NCI-H1105 (cell line): ENCODE data around the gene KMT5C.

Source experiments
- DNase-seq: peaks from one replicate; lab custom pipeline; 2025; lab: John Stamatoyannopoulos, UW

Gene KMT5C

DNA sequence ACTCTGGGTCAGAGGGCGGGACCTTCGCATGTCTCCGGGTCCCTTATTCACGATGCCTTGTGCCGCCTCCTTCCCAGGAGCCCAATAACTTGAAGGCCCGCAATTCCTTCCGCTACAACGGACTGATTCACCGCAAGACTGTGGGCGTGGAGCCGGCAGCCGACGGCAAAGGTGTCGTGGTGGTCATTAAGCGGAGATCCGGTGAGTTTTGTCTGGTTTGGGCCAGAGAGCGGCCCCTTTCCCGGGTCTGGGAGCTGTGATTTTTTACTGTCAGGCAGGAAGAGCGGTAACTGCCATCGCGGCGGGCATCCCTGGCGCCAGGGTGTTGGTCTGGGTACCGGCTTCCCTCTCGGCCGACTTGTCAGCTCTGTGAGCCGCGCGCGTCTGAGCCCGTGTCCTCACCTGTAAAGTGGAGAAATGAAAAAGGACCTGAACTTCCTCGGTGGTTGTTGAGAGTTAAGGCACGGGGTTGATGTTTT is 46.9 kb downstream of the KMT5C start:
- DNase-seq: no peak

GRCh38 chr19:55387736-55388497 is 48.2 kb downstream of the KMT5C start:
- DNase-seq: no peak

DNA sequence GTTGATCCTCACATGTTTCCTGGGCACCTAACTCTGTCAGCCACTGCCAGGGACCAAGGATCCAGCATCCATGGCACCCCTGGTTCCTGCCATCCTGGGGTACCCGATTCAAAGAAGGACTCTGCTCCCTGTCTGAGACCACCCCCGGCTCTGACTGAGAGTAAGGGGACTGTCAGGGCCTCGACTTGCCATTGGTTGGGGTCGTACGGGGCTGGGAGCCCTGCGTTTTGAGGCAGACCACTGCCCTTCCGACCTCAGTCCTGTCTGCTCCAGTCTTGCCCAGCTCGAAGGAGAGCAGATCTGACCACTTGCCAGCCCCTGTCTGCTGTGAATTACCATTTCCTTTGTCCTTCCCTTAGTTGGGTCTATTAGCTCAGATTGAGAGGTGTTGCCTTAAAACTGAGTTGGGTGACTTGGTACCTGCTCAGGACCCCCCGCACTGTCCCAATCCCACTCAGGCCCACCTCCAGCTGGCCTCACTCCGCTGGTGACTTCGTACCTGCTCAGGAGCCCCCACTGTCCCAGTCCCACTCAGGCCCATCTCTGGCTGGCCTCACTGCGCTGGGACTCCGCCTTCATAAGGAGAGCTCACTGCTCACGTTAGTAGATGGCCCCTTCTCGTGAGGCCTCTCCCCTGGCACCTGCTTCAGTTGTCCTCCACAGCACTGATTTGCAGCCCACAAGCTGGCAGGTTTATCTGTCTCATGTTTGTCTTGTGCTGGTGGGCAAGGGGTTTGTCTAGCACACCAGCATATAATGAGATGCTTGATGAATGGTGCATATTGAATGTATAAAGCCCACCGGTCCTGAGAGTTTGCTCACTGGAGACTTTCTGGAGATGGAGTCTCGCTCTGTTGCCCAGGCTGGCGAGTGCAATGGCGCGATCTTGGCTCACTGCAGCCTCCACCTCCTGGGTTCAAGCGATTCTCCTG is 50.0 kb downstream of the KMT5C start:
- no peak for DNase-seq

- DNase-seq: no peak
Observed at GRCh38 chr19:55390461-55390880, 50.8 kb downstream of the KMT5C start.

DNA sequence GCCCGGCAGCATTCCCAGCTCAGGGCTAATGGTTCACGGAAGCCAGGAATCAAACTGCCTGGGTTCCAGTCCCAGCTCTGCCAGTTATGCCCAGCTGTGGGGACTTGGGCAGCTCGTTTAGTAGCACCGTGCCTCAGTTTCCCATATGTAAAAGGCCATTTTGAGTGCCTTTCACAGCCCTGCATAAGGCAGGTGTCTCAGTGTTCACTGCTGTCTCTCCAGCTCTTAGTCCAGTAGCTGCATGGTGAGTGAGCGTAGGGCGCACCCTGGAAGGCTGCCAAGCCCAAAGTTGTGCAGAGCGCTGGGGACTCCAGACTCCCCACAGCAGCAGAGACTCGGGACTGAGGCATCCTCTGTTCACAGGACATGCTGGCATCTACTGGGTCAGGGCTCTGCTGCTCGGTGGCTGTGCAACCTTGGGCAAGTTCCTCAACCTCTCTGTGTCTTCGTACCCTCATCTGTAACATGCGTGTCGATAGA is 51.6 kb downstream of the KMT5C start:
- no peak for DNase-seq

GRCh38 chr19:55391702-55392615 is 52.3 kb downstream of the KMT5C start:
- no peak for DNase-seq

DNA sequence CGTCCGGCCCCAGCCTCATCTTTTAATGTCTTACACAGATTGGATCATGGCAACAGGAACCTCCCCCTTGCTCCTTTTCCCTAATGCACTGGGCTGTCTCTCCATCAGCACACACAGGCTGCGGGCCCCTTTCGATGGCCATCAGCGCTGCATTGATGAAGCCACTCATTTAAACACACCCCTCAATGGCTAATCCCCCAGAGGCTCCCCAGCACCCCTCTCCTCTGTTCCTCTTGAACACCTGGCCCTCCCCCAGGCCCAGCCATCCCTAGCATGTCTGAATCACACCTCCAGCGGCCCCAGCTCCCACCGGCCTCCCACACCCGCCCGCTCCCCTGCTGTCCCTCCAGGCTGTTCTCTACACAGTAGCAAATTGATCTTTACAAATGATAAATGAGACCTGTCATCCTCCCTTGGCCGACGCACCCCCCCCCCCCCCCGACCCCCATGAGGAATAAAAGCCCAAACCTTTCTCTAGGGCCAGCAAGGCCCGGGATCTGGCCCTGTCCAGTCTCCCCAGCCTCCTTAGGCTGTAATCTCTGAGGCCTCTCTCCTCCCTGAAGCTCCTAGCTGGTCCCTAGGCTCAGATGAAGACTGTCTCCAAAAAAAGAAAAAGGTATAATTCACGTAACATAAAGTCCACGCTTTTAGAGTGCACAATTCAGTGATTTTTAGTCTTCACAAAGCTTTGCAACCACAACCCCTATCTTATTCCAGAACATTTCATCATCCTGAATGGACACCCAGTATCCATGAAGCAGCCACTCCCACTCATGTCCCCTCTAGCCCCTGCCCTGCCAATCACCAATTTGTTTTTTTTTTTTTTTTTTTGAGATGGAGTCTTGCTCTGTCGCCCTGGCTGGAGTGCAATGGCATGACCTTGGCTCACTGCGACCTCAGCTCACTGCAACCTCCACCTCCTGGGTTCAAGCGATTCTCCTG is 53.4 kb downstream of the KMT5C start:
- no peak for DNase-seq
